HG02759 (cell line): Measurements from ENCODE around the gene PDIA4.
"Not testable (repeated sequence)": the region's sequence is repeated elsewhere in the genome, so short reads cannot be mapped to it uniquely, and the experiment has no call there.

Source experiments
- ATAC-seq: cut with Tn5 transposase; IDR thresholded peaks from one replicate; pipeline ENCODE4 v1.9.1; 2021; ENCODE audit warnings: mild to moderate bottlenecking, moderate library complexity; ENCODE audit not compliant: unreplicated experiment

PDIA4 gene

DNA sequence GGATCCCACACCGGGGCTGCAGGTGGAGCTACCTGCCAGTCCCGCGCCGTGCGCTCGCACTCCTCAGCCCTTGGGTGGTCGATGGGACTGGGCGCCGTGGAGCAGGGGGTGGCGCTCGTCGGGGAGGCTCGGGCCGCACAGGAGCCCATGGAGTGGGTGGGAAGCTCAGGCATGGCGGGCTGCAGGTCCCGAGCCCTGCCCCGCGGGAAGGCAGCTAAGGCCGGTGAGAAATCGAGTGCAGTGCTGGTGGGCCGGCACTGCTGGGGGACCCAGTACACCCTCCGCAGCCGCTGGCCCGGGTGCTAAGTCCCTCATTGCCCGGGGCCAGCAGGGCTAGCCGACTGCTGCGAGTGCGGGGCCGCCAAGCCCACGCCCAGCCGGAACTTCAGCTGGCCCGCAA, 10.3 kb upstream of the PDIA4 start:
- not testable (repeated sequence) for ATAC-seq

GRCh38 chr7:149036676-149037075, 8.4 kb upstream of the PDIA4 start:
- no peak for ATAC-seq

DNA sequence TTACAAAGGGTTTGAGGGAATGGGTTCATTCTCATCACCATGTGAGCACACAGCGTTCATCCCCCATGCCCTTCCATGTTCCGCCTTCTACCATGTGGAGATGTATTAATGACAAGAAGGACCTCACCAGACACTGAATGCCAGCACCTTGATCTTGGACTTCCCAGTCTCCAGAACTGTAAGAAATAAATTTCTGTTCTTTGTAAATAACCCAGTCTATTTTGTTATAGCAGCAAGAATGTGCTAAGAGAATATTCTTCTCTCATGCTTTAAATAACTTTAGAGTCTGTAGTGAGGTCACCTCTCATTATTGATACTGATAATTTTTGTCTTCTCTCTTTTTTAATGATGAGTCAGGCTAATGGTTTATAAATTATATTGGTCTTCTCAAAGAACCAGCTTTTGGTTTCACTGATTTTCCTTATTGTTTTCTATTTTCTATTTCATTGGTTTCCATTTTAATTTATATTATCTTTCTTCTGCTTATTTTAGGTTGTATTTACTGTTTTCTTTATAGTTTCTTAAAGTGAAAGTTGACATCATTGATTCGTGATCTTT, 3.1 kb upstream of the PDIA4 start:
- no peak for ATAC-seq

DNA sequence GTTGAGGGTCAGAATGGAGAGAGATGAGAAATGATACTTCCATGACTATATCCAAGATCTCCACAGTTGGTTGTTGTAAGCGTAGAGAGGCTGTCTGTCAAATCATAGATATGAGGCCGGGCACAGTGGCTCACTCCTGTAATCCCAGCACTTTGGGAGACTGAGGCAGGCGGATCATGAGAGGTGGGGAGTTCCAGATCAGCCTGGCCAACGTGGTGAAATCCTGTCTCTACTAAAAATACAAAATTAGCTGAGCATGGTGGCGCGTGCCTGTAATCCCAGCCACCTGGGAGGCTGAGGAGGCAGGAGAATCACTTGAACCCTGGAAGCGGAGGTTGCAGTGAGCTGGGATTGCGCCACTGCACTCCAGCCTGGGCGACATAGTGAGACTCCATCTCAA, 2.1 kb upstream of the PDIA4 start:
- not testable (repeated sequence) for ATAC-seq

DNA sequence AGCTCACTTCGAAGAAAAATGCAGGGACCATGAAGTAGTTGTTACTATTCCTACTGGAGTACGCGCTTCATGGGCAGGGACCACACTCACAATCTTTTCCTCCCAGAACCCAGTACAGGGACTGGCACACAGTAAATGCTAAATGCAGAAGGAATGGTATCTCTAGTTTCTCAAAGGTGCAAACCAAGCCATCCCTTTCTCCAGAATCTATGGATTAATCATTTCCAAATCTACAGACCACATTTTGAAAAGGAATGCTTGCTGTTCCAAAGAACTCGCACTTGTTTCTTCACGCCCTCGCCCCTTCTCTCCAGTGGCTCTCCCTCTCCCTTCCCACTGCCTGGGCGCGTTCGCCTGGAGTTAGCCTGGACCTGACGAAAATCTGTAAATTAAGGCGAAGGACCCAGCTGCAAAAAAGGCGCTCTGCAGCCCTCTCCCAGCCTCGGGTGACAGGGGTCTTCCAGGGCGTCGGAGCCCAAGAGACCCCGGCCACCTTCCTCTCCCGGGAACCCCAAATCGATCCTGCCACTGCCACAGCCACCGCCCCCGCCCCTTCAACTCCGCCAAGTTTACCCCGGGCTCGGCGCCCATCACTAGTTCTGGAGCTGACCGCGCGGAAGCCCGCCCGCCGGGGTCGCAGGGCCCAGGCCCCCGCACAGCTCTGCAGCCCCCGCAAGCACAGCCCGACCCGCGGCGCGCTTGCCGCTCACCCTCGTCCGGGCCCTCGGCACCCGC, 527 bp downstream of the PDIA4 start:
- no peak for ATAC-seq

- ATAC-seq = no peak
Measured at GRCh38 chr7:149027055-149027454, 1.2 kb downstream of the PDIA4 start.

GRCh38 chr7:149023662-149024061, 4.6 kb downstream of the PDIA4 start:
- no peak for ATAC-seq

DNA sequence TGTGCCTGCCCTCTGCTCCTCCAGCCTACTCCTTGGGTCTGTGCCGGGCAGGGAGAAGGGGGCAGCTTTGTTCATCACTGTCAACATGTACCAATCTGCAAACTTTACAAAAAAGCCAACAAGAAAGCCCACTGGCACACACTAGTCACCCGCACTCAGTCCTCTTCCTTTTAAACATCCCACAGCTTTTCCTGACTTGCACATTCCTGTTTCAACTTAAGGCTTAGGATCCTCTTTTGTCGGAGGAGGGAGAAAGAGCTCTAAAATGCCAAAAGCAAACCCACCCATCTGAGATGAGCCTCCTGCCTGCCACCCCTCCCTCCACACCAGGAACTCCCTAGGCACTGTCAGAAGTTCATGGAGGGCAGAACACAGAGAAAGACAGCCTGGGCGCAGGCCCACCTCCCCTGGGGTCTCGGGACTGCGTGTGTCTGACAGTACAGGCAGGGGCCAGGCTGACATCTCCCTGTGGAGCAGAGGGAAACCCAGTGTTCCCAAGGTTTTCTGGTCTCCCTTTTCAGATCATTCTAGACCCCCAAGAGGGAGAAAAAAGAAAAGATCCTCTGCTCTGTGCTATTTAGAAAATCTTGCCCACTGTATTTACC, 5.4 kb downstream of the PDIA4 start:
- ATAC-seq = no peak

GRCh38 chr7:149021725-149022062, 6.6 kb downstream of the PDIA4 start:
- peak; percentile 42 for ATAC-seq

DNA sequence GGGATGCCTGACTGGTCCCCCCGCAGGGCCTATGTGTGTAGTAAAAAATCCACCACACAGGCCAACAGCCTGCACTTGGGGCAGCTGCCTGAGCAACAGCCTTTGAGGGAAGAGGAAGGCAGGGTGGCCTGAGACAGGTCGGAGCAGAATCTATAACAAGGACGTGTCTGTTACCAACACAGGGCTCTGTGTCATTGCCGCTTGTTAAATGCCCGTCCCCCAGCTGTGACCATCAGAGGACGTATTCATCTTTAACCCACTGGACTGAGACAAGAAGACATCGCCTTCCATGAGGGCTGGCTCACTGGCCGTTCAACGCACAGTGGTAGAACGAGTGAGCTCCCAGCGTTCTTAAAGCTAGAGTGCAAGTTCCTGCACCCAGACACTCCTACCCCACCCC, 7.8 kb downstream of the PDIA4 start:
- no peak for ATAC-seq

GRCh38 chr7:149016876-149017275, 11.4 kb downstream of the PDIA4 start:
- no peak for ATAC-seq

GRCh38 chr7:149014309-149014708, 14.0 kb downstream of the PDIA4 start:
- no peak for ATAC-seq

- ATAC-seq = no peak
Measured at GRCh38 chr7:149013876-149014275, 14.4 kb downstream of the PDIA4 start.

DNA sequence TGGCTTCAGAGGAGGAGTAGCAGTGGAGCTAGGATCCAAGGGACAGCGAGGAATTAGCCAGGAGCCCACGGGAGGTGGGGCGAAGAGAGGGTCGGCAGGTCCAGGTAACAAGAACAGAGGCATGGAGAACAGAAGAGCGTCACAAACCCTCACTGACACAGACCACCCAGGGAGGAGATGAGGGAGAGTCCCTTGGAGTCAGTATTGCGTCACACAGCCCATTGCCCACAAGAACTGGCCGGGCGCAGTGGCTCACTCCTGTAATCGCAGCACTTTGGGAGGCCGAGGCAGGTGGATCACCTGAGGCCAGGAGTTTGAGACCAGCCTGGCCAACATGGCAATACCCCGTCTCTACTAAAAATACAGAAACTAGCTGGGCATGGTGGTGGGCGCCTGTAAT, 15.6 kb downstream of the PDIA4 start:
- ATAC-seq = not testable (repeated sequence)

GRCh38 chr7:149011491-149011890, 16.8 kb downstream of the PDIA4 start:
- no peak for ATAC-seq

GRCh38 chr7:149010451-149010850, 17.9 kb downstream of the PDIA4 start:
- ATAC-seq = no peak

- no peak for ATAC-seq
Measured at GRCh38 chr7:149009527-149009926, 18.8 kb downstream of the PDIA4 start.

GRCh38 chr7:149007611-149008010, 20.7 kb downstream of the PDIA4 start:
- no peak for ATAC-seq

GRCh38 chr7:149007146-149007545, 21.2 kb downstream of the PDIA4 start:
- ATAC-seq = no peak

DNA sequence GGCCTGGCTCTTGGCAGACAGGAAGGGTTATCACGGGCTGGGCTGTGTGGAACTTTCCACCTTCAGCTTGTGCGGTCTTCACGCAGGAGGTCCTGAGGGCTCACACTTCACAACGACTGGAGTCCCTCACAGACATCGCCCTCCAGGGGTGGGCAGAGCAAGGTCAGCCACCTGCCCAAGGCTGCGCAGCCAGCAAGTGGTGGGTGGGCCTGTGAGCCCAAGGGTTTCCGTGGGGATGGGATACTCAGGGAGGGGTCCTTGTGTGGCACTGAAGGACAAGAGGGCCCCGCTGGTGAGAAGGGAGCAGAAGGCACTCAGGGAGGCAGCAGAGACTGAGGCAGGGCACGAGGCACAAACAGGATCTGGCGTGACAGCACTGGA, 22.0 kb downstream of the PDIA4 start:
- ATAC-seq = no peak

DNA sequence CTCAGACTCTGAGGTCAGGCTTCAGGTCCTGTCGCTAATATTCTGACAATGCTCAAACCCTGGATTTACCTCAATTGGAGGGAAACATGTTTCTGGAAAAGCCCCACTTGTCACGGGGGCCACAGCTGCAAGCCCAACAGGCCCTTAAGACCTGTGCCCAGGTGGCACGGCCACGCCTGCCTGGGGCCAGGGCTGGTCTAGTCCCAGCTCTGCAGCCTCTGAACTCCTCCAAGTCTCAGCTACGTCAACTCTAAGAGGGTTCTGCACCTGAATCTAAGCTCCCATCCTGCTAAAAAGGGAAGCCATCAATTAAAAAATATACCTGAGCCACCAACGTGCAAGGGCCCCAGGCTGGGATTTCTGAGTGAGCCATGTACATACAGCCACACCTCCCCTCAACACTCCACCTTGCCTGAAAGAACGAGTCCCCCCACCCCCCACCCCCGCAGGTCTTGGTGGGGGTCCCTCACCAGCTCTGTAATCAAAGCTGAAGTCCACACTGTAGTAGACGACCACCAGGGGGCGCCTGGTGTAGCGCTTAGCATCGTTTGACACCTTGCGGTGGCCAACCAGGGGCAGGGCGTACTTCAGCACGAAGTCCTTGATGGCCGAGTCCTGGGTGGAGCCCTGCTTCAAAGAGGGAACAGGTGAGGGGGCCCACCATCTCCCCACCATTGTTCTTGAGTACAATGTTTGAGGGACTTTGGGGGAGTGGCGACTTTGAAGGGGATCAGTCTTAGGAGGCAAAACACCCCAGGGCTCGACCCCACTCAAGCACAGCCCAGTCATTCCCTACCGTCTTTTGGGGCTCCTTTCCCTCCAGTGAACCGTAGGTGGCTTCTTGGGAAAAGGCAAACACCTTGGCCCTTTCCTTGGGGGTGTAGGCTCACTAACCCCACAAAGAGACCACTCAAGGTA, 22.6 kb downstream of the PDIA4 start:
- ATAC-seq = peak; percentile 86
